Fibroblast of the conjunctiva (primary cell): ENCODE data around the gene TEX48.

Source experiments
- DNase-seq: peaks from one replicate; pipeline ENCODE4 v3.0.0-alpha.2; 2010; ENCODE audit warnings: low read depth

The TEX48 gene

GRCh38 chr9:114693248-114693855, 11.4 kb upstream of the TEX48 start:
- no peak for DNase-seq

- no peak for DNase-seq
Observed at GRCh38 chr9:114691956-114692295, 9.9 kb upstream of the TEX48 start.

DNA sequence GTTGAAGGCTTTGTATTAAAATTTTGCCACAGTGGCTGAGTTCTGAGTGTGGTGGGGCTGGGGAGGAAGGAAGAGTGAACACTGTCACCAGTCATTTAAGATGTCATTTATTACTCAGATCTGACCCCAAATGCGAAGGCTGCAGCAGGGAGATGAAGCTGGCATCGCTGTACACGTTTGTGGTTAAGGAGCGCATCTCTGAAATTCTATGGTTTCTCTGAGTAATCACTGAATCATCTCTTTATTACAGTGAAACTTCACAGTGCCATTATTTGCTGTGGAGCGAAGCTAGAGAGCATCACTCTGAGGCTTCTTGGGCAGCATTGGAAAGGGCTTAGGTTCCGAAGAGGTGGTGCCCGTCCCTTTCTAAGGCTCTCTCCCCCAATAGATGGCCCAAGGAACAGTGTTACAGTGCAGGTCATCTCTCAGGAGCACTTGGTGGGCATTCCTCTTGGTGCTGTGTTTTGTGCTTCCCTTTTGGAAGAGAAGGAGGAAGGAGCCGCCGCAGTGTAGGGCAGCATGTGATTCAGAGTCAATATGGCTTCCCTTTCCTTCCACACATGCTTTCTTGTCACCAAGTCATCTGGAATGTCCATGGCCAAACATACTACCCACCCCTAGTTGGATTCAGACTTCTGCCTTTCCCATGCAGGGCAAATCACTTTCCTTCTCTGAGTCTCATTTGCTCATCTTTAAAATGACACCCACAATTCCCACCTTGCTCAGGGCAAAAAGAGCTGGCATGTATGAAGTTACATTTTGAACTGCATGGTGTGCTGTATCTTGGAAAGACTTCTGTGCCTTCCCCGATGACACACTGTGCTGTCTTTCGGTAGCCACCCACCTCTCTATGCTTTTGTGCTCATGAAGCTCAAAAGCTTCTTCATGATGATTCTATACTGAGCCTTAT, 9.3 kb upstream of the TEX48 start:
- peak; percentile 49 for DNase-seq

DNA sequence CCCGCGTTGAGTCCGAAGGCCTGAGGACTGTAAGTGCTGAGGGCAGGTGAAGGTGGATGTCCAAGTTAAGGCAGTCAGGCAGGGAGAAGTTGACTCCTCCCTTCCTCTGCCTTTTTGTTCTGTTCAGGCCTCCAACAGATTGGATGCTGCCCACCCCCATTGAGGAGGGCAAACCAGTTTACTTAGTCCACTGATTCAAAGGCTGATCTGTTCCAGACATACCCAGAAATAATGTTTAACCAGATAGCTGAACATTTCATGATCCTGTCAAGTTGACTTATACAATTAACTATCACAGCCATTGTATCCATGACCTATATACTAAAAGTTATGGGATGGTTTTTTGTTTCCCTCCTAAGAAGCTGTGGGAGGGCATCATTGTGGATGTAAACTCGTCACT, 8.3 kb upstream of the TEX48 start:
- no peak for DNase-seq

DNA sequence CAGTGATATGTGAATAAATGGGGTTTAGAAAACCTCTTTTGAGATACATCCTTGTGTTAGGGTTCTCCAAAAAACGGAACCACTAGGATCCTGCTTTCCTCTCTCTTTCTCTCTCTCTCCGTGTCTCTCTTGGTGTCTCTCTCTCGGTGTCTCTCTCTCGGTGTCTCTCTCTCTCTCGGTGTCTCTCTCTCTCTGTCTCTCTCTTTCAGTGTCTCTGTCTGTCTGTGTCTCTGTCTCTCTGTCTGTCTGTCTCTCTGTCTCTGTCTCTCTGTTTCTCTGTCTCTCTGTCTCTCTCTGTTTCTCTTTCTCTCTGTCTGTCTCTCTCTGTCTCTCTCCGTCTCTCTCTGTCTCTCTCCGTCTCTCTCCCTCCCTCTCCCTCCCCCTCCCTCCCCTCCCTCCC, 7.8 kb upstream of the TEX48 start:
- DNase-seq, result no peak

GRCh38 chr9:114688909-114689610, 7.1 kb upstream of the TEX48 start:
- DNase-seq, result no peak

DNA sequence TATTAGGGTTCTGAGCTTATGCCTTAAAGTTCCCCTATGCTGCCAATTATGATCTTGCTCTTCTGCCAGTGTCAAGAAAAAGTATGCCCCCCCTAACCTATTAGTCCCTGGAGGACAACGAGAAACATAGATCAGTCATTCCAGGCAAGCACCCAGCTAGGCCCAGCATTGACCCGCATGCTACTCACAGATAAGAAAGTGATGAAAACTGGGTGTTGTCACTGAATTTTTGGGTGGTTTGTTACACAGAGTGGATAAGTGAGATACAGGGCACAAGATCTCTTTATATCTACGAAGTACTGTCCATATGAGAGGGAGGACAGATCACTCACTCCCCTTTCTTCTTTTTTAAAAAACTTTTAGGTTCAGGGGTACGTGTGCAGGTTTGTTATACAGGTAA, 6.4 kb upstream of the TEX48 start:
- no peak for DNase-seq

- no peak for DNase-seq
Observed at GRCh38 chr9:114687034-114687433, 5.0 kb upstream of the TEX48 start.

DNA sequence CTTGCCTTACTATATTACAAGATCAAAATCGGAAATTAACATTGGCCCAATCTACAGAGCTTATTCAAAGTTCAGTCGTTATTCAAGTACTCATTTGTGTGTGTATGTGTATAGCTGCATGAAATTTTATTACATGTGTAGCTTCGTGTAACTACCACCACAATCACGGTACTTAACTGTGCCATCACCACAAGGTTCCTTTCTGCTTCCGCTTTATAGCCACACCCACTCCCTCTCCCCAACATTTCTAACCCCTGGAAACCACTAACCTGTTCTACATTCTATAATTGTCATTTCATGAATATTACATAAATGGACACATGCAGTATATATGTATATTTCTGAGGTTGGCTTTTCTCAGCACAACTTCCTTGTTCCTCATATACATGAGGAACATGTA, 4.0 kb upstream of the TEX48 start:
- no peak for DNase-seq

DNA sequence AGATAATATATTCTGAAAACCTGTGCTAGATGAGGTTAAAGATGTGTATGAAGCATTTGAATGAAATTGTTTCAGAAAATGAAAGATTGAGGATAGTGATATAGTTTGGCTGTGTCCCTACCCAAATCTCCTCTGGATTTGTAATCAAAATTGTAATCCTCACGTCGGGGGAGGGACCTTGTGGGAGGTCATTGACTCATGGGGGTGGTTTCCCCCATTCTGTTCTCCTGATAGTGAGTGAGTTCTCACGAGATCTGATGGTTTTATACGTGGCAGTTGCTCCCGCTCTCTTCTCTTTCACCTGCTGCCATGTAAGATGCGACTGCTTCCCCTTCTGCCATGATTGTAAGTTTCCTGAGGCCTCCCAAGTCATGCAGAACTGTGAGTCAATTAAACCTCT, 2.0 kb upstream of the TEX48 start:
- DNase-seq, result no peak

DNA sequence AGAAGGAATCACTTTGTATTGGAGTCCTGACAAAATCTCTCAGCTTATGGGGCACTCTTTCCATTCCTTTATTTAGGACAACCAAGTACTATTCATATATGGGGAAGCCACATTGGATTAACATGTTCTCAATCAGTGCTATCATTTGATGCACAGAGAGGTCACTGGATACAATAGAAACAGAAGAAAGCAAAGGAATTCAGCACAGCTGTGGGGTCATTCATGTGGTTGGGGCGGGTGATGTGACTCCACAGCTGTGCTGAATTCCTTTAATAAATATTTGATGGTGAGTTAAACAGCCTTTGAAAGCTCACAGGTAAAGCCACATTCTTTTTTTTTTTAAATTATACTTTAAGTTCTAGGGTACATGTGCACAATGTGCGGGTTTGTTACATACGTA, 854 bp upstream of the TEX48 start:
- no peak for DNase-seq

DNA sequence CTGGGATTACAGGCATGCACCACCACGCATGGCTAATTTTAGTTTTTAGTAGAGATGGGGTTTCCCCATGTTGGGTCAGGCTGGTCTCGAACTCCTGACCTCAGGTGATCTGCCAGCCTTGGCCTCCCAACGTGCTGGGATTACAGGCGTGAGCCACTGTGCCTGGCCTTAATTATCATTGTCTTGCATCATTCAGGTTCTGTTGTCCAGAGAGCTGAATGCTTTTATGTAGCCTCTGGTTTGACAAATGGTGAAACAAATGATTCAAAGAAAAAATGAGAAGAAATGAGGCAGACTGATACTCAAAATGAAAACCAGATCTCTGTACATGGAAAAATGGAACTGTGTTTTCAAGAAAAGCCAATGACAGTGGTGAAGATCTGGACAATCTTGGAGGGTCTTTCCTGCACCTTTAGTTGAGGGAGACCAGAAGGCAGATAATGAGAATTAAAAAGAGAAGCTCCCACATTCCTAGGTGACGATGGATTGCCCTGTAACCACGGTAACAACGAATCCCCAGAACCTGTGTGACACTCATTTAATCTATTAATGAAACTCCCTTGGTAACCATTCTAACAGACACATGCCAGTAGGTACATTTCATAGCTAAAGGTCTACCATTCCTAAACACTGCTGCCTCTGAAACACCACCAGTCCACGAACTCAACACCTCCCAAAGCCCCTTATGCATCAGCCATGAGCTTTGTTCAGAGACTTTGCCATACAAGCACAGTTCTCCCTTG, 1.6 kb downstream of the TEX48 start:
- DNase-seq, result no peak

GRCh38 chr9:114678795-114679194, 3.2 kb downstream of the TEX48 start:
- no peak for DNase-seq

GRCh38 chr9:114678130-114678529, 3.9 kb downstream of the TEX48 start:
- no peak for DNase-seq

DNA sequence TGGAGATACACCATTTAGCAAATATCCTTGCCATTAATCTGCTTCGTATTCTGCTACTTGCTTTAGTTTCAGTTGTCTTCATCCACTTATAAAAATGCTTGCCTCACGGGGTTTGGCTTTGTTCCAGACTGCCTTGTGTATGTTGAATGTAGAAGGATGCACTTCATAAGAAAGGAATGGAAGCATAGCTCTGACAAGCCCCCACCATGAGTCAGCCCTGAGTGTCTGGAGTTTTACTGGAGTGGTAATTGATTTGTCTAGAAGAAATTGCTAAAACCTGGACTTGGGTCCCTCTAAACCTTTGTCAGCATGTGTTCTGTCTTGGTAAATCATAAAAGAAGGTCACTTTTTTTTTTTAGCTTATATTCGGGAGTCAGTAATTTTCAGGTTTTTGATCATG, 4.6 kb downstream of the TEX48 start:
- peak; percentile 99 for DNase-seq

DNA sequence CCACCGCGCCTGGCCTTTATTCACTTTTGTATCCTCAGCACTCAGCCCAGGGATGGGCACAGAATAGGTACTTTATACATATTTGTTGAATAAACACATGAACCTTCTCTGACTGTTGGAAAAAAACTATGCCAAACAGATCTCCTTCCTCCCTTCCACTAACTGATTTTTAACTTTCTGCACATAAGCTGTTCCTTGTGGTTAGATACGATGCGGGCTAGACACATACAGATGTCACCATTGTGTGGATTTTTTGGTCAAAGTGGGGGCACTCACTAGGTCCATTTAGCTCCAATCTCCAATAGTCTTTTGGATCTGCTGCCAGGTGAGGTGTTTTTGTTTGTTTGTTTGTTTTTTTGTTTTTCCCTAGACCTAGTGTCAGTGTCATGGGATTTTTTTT, 5.1 kb downstream of the TEX48 start:
- DNase-seq, result no peak

DNA sequence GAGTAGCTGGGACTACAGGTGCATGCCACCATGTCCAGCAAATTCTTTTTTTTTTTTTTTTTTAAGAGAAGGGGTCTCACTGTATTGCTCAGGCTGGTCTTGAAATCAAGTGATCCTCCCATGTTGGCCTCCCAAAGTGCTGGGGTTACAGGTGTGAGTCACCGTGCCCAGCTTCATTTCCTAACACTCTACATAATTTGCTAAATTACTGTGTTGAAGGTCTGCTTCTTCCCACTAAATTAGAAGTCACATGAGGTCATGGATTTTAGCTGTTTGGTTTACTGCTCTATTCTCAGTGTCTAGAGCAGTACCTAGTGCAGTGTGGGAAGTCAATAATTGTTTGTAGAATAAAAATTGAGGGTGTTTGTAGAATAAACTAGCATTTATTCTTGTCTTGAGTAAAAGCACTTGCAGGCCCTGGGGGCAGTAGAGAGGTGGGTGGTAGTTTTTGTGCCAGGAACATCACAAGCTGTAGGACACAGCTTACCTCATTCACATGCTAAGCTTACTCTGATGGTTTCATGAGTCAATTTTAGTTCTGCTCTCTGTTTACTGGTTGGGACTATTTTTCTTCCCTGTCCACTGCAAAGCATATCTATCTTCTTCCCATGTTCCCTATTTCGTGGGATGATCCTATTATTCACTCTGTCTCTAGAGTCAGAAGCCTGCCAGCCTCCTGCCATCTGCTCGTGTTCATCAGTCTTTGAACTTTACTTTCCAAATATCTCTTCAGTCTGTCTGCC, 7.0 kb downstream of the TEX48 start:
- DNase-seq, result no peak

GRCh38 chr9:114674076-114674797, 7.8 kb downstream of the TEX48 start:
- DNase-seq, result no peak

DNA sequence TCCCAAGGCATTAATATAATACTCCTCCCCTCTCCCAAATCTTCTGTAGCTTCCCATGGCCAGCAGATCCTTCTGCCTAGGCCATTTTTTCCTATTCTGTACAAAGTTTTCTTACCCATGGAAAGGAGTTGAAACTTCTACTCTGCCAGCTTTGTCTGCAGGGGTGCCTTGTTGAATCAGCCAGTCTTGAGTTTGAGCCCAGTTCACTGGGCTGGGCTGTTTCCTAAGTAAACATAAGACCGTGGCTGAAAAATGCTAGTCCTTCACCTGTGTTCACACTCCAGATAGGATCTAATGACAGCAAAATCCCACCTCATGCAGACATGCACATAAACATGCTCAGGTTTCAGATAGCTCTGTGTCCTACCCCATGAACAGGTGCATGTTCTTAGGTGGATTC, 10.4 kb downstream of the TEX48 start:
- DNase-seq, result no peak

GRCh38 chr9:114669961-114670360, 12.0 kb downstream of the TEX48 start:
- DNase-seq, result no peak

DNA sequence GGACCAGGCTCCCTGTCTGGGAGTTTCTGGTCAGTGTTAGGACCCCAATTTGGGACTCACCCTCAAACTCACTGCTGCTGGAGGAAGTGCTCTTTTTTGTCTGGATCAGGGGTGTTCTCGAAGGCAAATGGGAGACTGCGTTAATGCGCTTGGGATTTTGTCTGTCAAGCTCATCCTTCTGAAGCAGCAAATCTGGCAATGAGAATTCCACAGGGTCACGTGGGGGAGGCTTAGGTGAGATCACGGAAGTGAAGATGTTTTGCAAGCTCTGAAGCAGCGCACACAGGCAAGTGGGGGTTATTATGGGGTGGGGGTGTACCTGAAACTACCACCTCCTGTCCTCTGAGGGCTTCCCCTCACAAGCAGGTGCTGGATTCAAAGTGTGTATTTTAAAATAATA, 13.8 kb downstream of the TEX48 start:
- no peak for DNase-seq
